HG03196 (cell line): ENCODE measurements around the gene CCBE1.
"Not testable (repeated sequence)": the region's sequence is repeated elsewhere in the genome, so short reads cannot be mapped to it uniquely, and the experiment has no call there.

ENCODE experiments used
- ATAC-seq: cut with Tn5 transposase; IDR thresholded peaks from one replicate; pipeline ENCODE4 v1.9.1; 2021; ENCODE audit not compliant: unreplicated experiment

The CCBE1 gene

GRCh38 chr18:59715966-59716369 lies 18.7 kb upstream of the CCBE1 start:
- no peak for ATAC-seq

DNA sequence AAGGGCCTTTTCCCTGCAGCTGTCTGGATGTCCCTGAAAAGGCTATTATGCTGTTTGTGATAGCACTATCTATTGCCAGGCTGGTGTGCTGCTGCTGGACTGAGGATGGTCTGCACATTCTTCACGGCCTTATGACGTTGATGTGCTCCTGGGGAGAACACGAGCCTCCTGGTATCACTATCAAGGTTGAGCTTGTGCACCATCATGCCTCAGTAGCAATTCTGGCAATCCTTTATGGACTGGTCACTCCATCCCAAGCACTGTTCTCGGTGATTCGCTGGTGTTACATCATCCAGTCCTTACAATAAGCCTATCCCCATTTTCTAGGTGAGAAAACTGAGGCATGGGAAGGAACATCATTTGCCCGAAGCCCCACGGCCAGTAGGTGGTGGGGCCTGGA lies 18.2 kb upstream of the CCBE1 start:
- ATAC-seq: no peak

GRCh38 chr18:59714096-59714495 lies 16.9 kb upstream of the CCBE1 start:
- ATAC-seq: not testable (repeated sequence)

DNA sequence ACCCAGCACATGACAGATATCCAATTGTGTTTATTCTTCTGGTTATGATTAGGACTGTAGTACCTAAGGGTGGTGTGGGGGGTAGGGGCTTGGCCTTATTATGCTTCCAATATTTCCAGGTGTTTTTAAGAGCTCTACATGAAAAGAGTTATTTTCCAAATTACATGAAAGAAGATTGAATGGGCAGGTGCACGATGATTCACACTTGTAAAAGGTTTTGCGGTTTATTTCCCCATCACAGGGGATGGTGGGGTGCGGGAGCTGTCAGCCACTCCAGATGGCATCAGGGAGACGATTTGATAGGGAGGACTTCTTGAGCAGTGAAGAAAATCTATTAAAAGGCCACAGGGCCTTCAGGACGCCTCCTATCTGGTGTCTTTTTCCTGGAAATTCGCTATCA lies 15.1 kb upstream of the CCBE1 start:
- ATAC-seq: no peak

- ATAC-seq: no peak
These were observed 11.8 kb upstream of the CCBE1 start for GRCh38 chr18:59708988-59709387.

GRCh38 chr18:59707306-59707705 lies 10.1 kb upstream of the CCBE1 start:
- no peak for ATAC-seq

DNA sequence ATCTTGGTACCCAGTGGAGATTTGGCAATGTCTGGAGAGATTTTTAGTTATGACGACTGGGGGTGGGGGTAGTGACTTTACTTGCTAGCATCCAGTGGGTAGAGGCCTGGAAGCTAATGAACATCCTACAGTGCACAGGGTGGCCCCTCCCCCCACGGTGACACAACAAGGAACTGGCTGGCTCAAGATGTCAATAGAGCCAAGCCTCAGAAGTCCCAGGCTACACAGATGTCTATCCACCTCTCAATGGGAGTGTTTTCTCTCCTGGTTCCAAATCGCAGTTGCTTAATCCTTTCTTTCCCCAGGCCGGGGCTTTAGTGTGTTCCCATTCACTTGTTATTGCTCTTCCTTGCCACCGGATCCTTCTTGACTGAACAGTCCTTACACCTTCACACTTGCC lies 9.3 kb upstream of the CCBE1 start:
- ATAC-seq: no peak

DNA sequence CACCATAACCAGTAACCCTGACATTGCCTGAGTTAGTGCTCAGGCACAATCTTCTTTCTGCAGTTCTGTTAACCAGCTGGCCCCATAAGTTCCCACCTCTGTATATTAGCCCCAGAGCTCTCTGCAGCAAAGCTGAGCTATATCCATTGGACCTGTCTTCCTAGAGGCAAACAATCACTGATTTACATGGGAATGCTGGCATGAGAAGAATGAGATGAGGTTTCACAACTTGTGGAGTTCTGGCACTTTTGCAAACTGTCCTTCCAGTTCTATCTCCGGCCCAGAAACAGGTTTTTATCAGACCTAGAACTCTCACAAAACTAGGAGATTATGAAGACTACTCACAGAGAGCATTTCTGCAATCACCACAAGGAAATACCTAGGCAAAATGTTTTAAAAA lies 7.9 kb upstream of the CCBE1 start:
- no peak for ATAC-seq

GRCh38 chr18:59704146-59704545 lies 6.9 kb upstream of the CCBE1 start:
- ATAC-seq: no peak

- ATAC-seq: no peak
These were observed 4.0 kb upstream of the CCBE1 start for GRCh38 chr18:59701272-59701671.

DNA sequence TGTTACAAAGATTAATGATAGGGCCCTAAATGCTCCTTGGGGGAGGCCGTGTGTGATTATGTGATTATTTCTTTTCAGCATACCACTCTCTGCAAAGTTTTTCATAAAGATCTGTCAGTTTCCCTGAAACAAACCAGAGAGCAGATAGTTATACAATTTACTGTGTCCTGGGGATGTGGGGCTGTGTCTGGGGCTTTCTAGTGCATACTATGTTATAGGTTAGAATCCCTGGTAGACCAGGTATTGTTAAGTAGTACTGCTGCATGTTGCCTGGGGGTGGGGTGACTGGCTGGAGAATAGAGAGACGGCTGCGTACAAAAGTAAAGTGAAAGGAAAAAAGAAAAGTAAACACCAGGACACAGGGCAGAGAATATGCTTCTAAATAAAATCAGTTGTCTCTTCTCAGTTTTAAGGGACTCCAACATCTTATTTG lies 3.3 kb upstream of the CCBE1 start:
- no peak for ATAC-seq

DNA sequence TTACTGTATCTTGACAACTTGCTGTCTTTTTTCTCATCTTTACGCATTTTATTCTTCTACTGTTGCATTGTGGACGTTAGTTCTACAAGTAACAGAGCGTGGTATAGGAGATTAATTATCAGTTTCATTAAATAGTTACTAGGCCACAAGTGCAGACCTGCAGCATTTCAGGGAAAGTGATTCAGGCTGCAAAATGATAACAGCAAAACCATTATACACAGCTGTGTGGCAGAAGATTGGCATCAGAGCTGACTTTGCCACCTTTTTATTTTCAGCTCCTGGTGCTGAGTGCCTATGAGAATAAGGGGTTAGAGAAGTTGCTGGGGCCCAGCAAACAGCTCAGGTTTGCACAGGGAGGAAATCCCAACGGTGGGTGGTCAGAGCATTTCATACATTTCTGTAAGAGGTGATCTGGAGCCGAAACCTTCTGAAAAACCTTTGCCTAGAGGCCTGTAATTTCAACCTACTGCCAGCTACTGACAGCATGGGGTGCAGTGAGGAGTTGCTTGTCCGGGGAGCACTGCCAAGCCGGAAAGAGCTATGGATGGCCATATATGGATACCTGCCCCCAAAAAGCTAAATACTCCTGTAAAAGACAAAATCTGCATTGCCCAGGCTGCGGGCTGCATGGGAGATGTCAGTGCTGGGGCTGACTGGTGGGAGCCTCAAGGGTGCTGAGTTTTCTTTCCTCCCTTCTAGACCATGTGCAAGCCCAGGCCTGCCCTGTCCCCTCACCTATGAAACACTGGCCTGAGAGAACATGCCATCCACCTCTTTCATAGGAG lies 2.7 kb upstream of the CCBE1 start:
- no peak for ATAC-seq

GRCh38 chr18:59699061-59699460 lies 1.8 kb upstream of the CCBE1 start:
- ATAC-seq: no peak

DNA sequence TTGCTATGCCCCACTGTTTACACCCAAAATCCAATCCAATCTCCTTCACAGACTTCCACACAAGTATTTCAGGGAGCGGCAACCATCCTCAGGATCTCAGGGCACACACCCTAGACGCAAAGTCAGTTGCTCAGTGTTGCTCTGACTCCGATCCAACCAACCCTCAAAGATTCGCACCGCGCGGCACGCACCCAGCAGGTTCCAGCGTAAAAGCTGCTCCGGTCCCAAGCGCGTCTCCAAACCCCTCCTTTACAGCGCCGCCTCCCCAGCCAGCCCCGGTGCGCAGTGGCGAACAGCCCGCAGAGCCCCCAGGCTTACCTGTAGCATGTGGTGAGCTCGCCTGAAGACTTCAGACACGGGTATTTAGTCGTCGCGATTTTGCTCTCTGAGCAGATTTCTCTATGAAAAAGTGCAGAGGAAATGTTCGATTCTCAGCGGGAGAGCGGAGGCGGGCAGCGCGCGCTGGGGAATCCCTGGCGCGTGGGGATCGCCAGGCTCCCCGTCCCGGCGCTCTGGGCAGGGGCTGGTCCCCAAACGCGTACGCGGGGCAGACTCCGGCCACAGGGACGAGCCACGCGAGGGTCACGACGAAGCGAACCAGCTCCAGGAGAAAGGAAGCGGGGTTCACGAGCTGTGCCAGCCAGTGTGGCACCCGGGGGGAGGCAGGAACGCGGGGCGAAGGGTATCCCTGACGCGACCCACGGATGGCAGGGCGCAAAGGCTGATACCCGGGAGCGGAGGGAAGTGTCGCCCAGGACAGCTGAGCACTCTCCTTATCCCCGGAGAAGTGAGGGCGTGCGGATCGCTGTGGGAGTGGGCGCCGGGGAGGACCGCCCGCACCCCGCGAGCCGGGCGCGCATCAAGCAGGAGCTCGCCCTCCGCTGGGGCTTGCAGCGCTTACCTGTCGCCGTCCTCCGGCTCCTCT lies 650 bp downstream of the CCBE1 start:
- ATAC-seq: no peak

GRCh38 chr18:59695551-59695950 lies 1.7 kb downstream of the CCBE1 start:
- no peak for ATAC-seq

GRCh38 chr18:59694824-59695223 lies 2.4 kb downstream of the CCBE1 start:
- ATAC-seq: no peak

DNA sequence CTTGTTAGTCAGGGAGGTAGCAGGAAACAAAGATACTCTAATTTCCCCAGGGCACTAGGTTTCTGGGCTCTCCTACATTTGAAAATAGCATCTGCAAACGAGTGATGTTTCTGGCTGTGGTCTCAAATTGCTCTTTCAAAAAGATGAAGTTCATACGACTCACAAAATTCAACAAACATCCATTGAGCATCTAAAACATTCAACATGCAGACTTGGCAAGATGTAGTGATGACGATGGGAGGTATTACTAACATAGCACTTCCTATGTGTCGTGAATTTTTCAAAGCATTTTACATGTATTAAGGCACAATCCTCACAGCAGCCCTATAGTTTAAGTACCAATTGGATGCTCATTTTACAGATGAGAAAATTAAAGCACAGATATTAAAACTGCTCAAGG lies 5.2 kb downstream of the CCBE1 start:
- ATAC-seq: no peak

- no peak for ATAC-seq
These were observed 6.2 kb downstream of the CCBE1 start for GRCh38 chr18:59690996-59691395.

GRCh38 chr18:59690186-59690982 lies 6.8 kb downstream of the CCBE1 start:
- no peak for ATAC-seq

DNA sequence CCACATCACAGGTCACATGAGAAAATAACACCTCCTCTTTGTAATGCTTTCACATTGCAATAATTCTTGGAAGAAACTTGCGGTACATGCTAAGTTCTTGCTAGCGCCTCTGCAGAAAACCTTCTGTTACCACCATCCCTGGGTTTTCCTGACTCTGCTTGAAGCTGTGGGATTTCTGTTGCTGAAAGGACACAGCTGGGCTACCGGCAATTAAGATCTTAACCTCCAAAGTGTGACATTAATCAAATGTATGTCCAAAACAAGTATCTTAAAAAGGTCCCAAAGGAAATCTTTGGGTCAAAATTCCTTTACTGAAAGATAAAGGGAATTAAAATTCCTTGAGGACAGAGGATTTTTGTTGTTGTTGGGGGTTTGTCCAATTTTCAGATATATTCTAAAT lies 7.5 kb downstream of the CCBE1 start:
- ATAC-seq: no peak

DNA sequence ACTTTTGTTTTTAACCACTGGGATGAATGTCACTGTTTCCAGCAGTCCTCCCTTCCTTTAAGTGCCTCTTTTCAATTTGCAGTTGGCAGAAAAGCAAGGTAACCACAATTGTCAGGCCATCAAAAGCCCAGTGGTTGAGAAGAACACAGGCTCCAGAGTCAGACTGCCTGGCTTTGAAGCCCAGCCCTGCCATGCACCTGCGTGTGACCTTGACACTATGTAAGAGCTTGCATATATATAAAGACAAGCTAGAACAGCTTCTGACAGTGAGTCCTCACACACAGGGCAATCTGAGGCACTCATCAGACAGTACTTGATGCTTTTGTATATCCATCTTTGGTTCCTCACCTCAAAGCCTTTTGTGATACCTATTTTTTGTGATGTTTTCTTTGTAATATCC lies 11.0 kb downstream of the CCBE1 start:
- no peak for ATAC-seq
